Breast epithelium (tissue), 3 donors: ENCODE measurements around the gene POLR2F.

Experiments used
- CTCF ChIP-seq, 3 donors: fragments of 450-650 bp; IDR thresholded peaks; one replicate each; pipeline ENCODE4 v1.5.1; 2016 to 2017; ENCODE audit warnings: antibody characterized with exemption in 3 of 3, mild to moderate bottlenecking in 3 of 3, moderate library complexity in 3 of 3
- POLR2AphosphoS5 ChIP-seq, 3 donors: sonication (generic); formaldehyde crosslinking; IDR thresholded peaks; one replicate each; pipeline ENCODE4 v1.6.1; 2017; ENCODE audit warnings: antibody characterized with exemption in 3 of 3

GRCh38 chr22:37940698-37941376, 12.7 kb upstream of the POLR2F start:
- TF ChIP-seq POLR2AphosphoS5 (IDR thresholded peaks at IDR 0.05) = no peak
- no peak for TF ChIP-seq CTCF (IDR thresholded peaks at IDR 0.05)
